HG02852 (cell line): ENCODE data around the gene LMO7.
"Not testable (repeated sequence)": the region's sequence is repeated elsewhere in the genome, so short reads cannot be mapped to it uniquely, and the experiment has no call there.

Source experiments
- ATAC-seq: cut with Tn5 transposase; IDR thresholded peaks from one replicate; pipeline ENCODE4 v1.9.1; 2021; ENCODE audit warnings: mild to moderate bottlenecking, moderate library complexity; ENCODE audit not compliant: unreplicated experiment

Gene LMO7

GRCh38 chr13:75645141-75645540 lies 9.0 kb downstream of the LMO7 start:
- no peak for ATAC-seq

- peak; percentile 84 for ATAC-seq
These were observed 11.1 kb downstream of the LMO7 start for GRCh38 chr13:75647126-75647784.

- no peak for ATAC-seq
These were observed 12.3 kb downstream of the LMO7 start for GRCh38 chr13:75648446-75648845.

GRCh38 chr13:75651013-75651412 lies 14.9 kb downstream of the LMO7 start:
- no peak for ATAC-seq

- no peak for ATAC-seq
These were observed 16.6 kb downstream of the LMO7 start for GRCh38 chr13:75652726-75653125.

- ATAC-seq: no peak
These were observed 20.4 kb downstream of the LMO7 start for GRCh38 chr13:75656425-75656989.

- ATAC-seq: no peak
These were observed 21.0 kb downstream of the LMO7 start for GRCh38 chr13:75657111-75657510.

GRCh38 chr13:75660694-75661093 lies 24.6 kb downstream of the LMO7 start:
- peak; percentile 54 for ATAC-seq

GRCh38 chr13:75661443-75661842 lies 25.3 kb downstream of the LMO7 start:
- no peak for ATAC-seq

- no peak for ATAC-seq
These were observed 30.7 kb downstream of the LMO7 start for GRCh38 chr13:75666646-75667351.

GRCh38 chr13:75669706-75670105 lies 33.6 kb downstream of the LMO7 start:
- ATAC-seq: no peak

GRCh38 chr13:75670496-75670895 lies 34.4 kb downstream of the LMO7 start:
- no peak for ATAC-seq

- ATAC-seq: no peak
These were observed 39.3 kb downstream of the LMO7 start for GRCh38 chr13:75675421-75675820.

- no peak for ATAC-seq
These were observed 43.3 kb downstream of the LMO7 start for GRCh38 chr13:75679459-75679858.

GRCh38 chr13:75680251-75680650 lies 44.1 kb downstream of the LMO7 start:
- not testable (repeated sequence) for ATAC-seq

GRCh38 chr13:75682326-75682725 lies 46.2 kb downstream of the LMO7 start:
- no peak for ATAC-seq

- ATAC-seq: no peak
These were observed 49.1 kb downstream of the LMO7 start for GRCh38 chr13:75685239-75685697.

GRCh38 chr13:75687150-75687763 lies 51.1 kb downstream of the LMO7 start:
- no peak for ATAC-seq

- ATAC-seq: no peak
These were observed 53.6 kb downstream of the LMO7 start for GRCh38 chr13:75689686-75690085.

- ATAC-seq: no peak
These were observed 54.5 kb downstream of the LMO7 start for GRCh38 chr13:75690607-75691006.

GRCh38 chr13:75691183-75691582 lies 55.1 kb downstream of the LMO7 start:
- ATAC-seq: no peak

- no peak for ATAC-seq
These were observed 57.1 kb downstream of the LMO7 start for GRCh38 chr13:75693227-75693626.
